ENCODE data around the gene C2CD2L. TPM values are rescaled to one million over a fixed set of nuclear protein-coding genes. Genes with fewer than 3 reads are reported as not detected.
"Not testable (repeated sequence)": the region's sequence is repeated elsewhere in the genome, so short reads cannot be mapped to it uniquely, and the experiment has no call there.

The C2CD2L gene
- total RNA-seq, result 3.3 and 4.1 TPM in 2 replicates

- peak; percentile 76 for DNase-seq (ENCODE audit: low read depth)
Observed at GRCh38 chr11:119106564-119107537, at the start of gene C2CD2L. Gene C2CD2L (plus strand): TSS chr11:119107344. CDS start chr11:119107742, 398 bp downstream.

- not testable (repeated sequence) for DNase-seq (ENCODE audit: low read depth)
Observed at GRCh38 chr11:119059128-119059527, 48.0 kb upstream of the C2CD2L start.

GRCh38 chr11:119061256-119061655 lies 45.9 kb upstream of the C2CD2L start:
- no peak for DNase-seq (ENCODE audit: low read depth)

GRCh38 chr11:119062779-119063178 lies 44.4 kb upstream of the C2CD2L start:
- DNase-seq (ENCODE audit: low read depth), result peak; percentile 49

- no peak for DNase-seq (ENCODE audit: low read depth)
Observed at GRCh38 chr11:119065369-119065768, 41.8 kb upstream of the C2CD2L start.

- peak; percentile 87 for DNase-seq (ENCODE audit: low read depth)
Observed at GRCh38 chr11:119067371-119068222, 39.5 kb upstream of the C2CD2L start, which contains the start of gene VPS11. Gene VPS11 (plus strand): TSS chr11:119067818. CDS start chr11:119067824, 6 bp downstream.

- DNase-seq (ENCODE audit: low read depth), result no peak
Observed at GRCh38 chr11:119077839-119078238, 29.3 kb upstream of the C2CD2L start.

GRCh38 chr11:119078675-119079420 lies 28.3 kb upstream of the C2CD2L start:
- DNase-seq (ENCODE audit: low read depth), result no peak

- DNase-seq (ENCODE audit: low read depth), result no peak
Observed at GRCh38 chr11:119081682-119082260, 25.4 kb upstream of the C2CD2L start.

- DNase-seq (ENCODE audit: low read depth), result peak; percentile 90
Observed at GRCh38 chr11:119084663-119085436, 22.3 kb upstream of the C2CD2L start, which contains the start of gene HMBS. Gene HMBS (plus strand): TSS chr11:119084881. CDS start chr11:119085034, 153 bp downstream.

- DNase-seq (ENCODE audit: low read depth), result no peak
Observed at GRCh38 chr11:119085437-119085847, 21.7 kb upstream of the C2CD2L start.

- no peak for DNase-seq (ENCODE audit: low read depth)
Observed at GRCh38 chr11:119087123-119087522, 20.0 kb upstream of the C2CD2L start.

GRCh38 chr11:119087747-119088241 lies 19.4 kb upstream of the C2CD2L start:
- DNase-seq (ENCODE audit: low read depth), result no peak

- no peak for DNase-seq (ENCODE audit: low read depth)
Observed at GRCh38 chr11:119088406-119088805, 18.7 kb upstream of the C2CD2L start.

- no peak for DNase-seq (ENCODE audit: low read depth)
Observed at GRCh38 chr11:119089319-119089718, 17.8 kb upstream of the C2CD2L start.

GRCh38 chr11:119091178-119091577 lies 16.0 kb upstream of the C2CD2L start:
- DNase-seq (ENCODE audit: low read depth), result no peak

- no peak for DNase-seq (ENCODE audit: low read depth)
Observed at GRCh38 chr11:119091966-119092879, 14.9 kb upstream of the C2CD2L start.

GRCh38 chr11:119092880-119093842 lies 14.0 kb upstream of the C2CD2L start:
- peak; percentile 59 for DNase-seq (ENCODE audit: low read depth)
